SK-N-SH treated with all-trans-retinoic acid at 6 μM for 48 hours (cell line): ENCODE measurements around the gene AGAP1.

Experiments
- BACH2 ChIP-seq: fragments of 250-450 bp; sonication (Bioruptor Pico); IDR thresholded peaks from 2 replicates; pipeline ENCODE4 v1.9.0; 2021; ENCODE audit warnings: mild to moderate bottlenecking, borderline replicate concordance
- ESRRG ChIP-seq: fragments of 250-450 bp; sonication (Bioruptor Pico); IDR thresholded peaks from 2 replicates; pipeline ENCODE4 v1.6.1; 2021; ENCODE audit warnings: mild to moderate bottlenecking
- POU6F1 ChIP-seq: fragments of 250-450 bp; sonication (Bioruptor Pico); IDR thresholded peaks from 2 replicates; pipeline ENCODE4 v1.8.0; 2021; ENCODE audit warnings: low read depth, mild to moderate bottlenecking, moderate library complexity, borderline replicate concordance
- SNAI2 ChIP-seq: fragments of 250-450 bp; sonication (Bioruptor Pico); IDR thresholded peaks from 2 replicates; pipeline ENCODE4 v1.5.0; 2020; ENCODE audit warnings: mild to moderate bottlenecking, moderate library complexity
- TCF4 ChIP-seq: fragments of 250-450 bp; sonication (Bioruptor Pico); IDR thresholded peaks from 2 replicates; pipeline ENCODE4 v1.8.0; 2021; ENCODE audit warnings: mild to moderate bottlenecking, moderate library complexity, borderline replicate concordance
- ZFP3 ChIP-seq: fragments of 250-450 bp; sonication (Bioruptor Pico); IDR thresholded peaks from 2 replicates; pipeline ENCODE4 v1.5.0; 2020; ENCODE audit warnings: mild to moderate bottlenecking, moderate library complexity

- TF ChIP-seq ZFP3 (CRISPR knock-in tag) (no peak), TCF4 (CRISPR knock-in tag) (no peak), BACH2 (CRISPR knock-in tag) (no peak), POU6F1 (no peak), ESRRG (CRISPR knock-in tag) (no peak), SNAI2 (CRISPR knock-in tag) (no peak)
These were observed 58.8 kb downstream of the AGAP1 start for GRCh38 chr2:235552671-235553070.
